IPS-18a (cell line): ENCODE measurements around the gene COL4A1.

ENCODE experiments used
- H3K27ac ChIP-seq: one replicate; pipeline ENCODE4 v1.5.1; 2013; ENCODE audit warnings: low read length
- H3K27me3 ChIP-seq: one replicate; pipeline ENCODE4 v1.6.1; 2013; ENCODE audit warnings: mild to moderate bottlenecking, low read length; ENCODE audit not compliant: control insufficient read depth, insufficient read depth
- H3K36me3 ChIP-seq: one replicate; pipeline ENCODE4 v1.6.1; 2013; ENCODE audit warnings: low read depth, low read length; ENCODE audit not compliant: control insufficient read depth
- H3K4me1 ChIP-seq: one replicate; pipeline ENCODE4 v1.6.1; 2013; ENCODE audit warnings: low read depth, low read length; ENCODE audit not compliant: control insufficient read depth
- H3K4me3 ChIP-seq: one replicate; pipeline ENCODE4 v1.5.1; 2013; ENCODE audit warnings: low read length
- H3K9ac ChIP-seq: one replicate; pipeline ENCODE4 v1.6.1; 2013; ENCODE audit warnings: mild to moderate bottlenecking, low read length, moderate library complexity
- H3K9me3 ChIP-seq: one replicate; pipeline ENCODE4 v1.6.1; 2013; ENCODE audit warnings: low read depth, low read length; ENCODE audit not compliant: control insufficient read depth

Gene COL4A1

GRCh38 chr13:110305001-110305400 lies 2.0 kb downstream of the COL4A1 start:
- Histone ChIP-seq H3K27ac (no peak overlapping the region), H3K27me3 (peaks cover 35% of the 10 kb centered on the region), H3K9me3 (no peaks in the 10 kb centered on the region), H3K36me3 (no peaks in the 10 kb centered on the region), H3K4me3 (peak overlapping the region; percentile 85), H3K4me1 (peaks cover 16% of the 10 kb centered on the region), H3K9ac (no peak overlapping the region)

GRCh38 chr13:110304256-110304655 lies 2.7 kb downstream of the COL4A1 start:
- Histone ChIP-seq H3K9ac (no peak overlapping the region), H3K9me3 (no peaks in the 10 kb centered on the region), H3K36me3 (no peaks in the 10 kb centered on the region), H3K4me3 (no peak overlapping the region), H3K4me1 (peaks cover 17% of the 10 kb centered on the region), H3K27ac (no peak overlapping the region), H3K27me3 (peaks cover 33% of the 10 kb centered on the region)

- no peak overlapping the region for H3K27ac ChIP-seq
- no peaks in the 10 kb centered on the region for H3K36me3 ChIP-seq
- peaks cover 17% of the 10 kb centered on the region for H3K4me1 ChIP-seq
- peaks cover 27% of the 10 kb centered on the region for H3K27me3 ChIP-seq
- H3K4me3 ChIP-seq = no peak overlapping the region
- no peak overlapping the region for H3K9ac ChIP-seq
- H3K9me3 ChIP-seq = no peaks in the 10 kb centered on the region
Measured at GRCh38 chr13:110303644-110304043, 3.3 kb downstream of the COL4A1 start.

GRCh38 chr13:110302997-110303396 lies 4.0 kb downstream of the COL4A1 start:
- Histone ChIP-seq H3K9ac (no peak overlapping the region), H3K4me3 (no peak overlapping the region), H3K27ac (no peak overlapping the region)

GRCh38 chr13:110301606-110302553 lies 5.1 kb downstream of the COL4A1 start:
- no peaks in the 10 kb centered on the region for H3K36me3 ChIP-seq
- H3K4me3 ChIP-seq = no peak overlapping the region
- H3K27me3 ChIP-seq = peaks cover 16% of the 10 kb centered on the region
- H3K9me3 ChIP-seq = no peaks in the 10 kb centered on the region
- no peak overlapping the region for H3K27ac ChIP-seq
- H3K9ac ChIP-seq = no peak overlapping the region
- H3K4me1 ChIP-seq = peaks cover 22% of the 10 kb centered on the region

More at GRCh38 chr13:110302997-110303396, 4.0 kb downstream of the COL4A1 start:
- Histone ChIP-seq H3K36me3 (no peaks in the 10 kb centered on the region), H3K4me1 (peaks cover 22% of the 10 kb centered on the region), H3K9me3 (no peaks in the 10 kb centered on the region), H3K27me3 (peaks cover 23% of the 10 kb centered on the region)

GRCh38 chr13:110301083-110301482 lies 5.9 kb downstream of the COL4A1 start:
- Histone ChIP-seq H3K4me1 (peaks cover 22% of the 10 kb centered on the region), H3K4me3 (no peak overlapping the region), H3K9ac (no peak overlapping the region), H3K9me3 (no peaks in the 10 kb centered on the region), H3K27ac (no peak overlapping the region), H3K36me3 (no peaks in the 10 kb centered on the region), H3K27me3 (peaks cover 13% of the 10 kb centered on the region)

- Histone ChIP-seq H3K4me1 (peaks cover 15% of the 10 kb centered on the region), H3K9me3 (no peaks in the 10 kb centered on the region), H3K27ac (no peak overlapping the region), H3K36me3 (no peaks in the 10 kb centered on the region), H3K4me3 (no peak overlapping the region), H3K9ac (no peak overlapping the region), H3K27me3 (peaks cover 5% of the 10 kb centered on the region)
Measured at GRCh38 chr13:110300090-110300815, 6.7 kb downstream of the COL4A1 start.

- no peak overlapping the region for H3K9ac ChIP-seq
- no peaks in the 10 kb centered on the region for H3K9me3 ChIP-seq
- no peak overlapping the region for H3K4me3 ChIP-seq
- peaks cover 13% of the 10 kb centered on the region for H3K4me1 ChIP-seq
- H3K27ac ChIP-seq = no peak overlapping the region
- no peaks in the 10 kb centered on the region for H3K36me3 ChIP-seq
- H3K27me3 ChIP-seq = no peaks in the 10 kb centered on the region
Measured at GRCh38 chr13:110299283-110299840, 7.6 kb downstream of the COL4A1 start.

GRCh38 chr13:110298505-110299282 lies 8.3 kb downstream of the COL4A1 start:
- no peak overlapping the region for H3K4me3 ChIP-seq
- H3K27ac ChIP-seq = no peak overlapping the region
- H3K9ac ChIP-seq = no peak overlapping the region
- no peaks in the 10 kb centered on the region for H3K36me3 ChIP-seq
- H3K4me1 ChIP-seq = peaks cover 13% of the 10 kb centered on the region
- no peaks in the 10 kb centered on the region for H3K27me3 ChIP-seq
- no peaks in the 10 kb centered on the region for H3K9me3 ChIP-seq

GRCh38 chr13:110297766-110298504 lies 9.0 kb downstream of the COL4A1 start:
- H3K27ac ChIP-seq = no peak overlapping the region
- peaks cover 13% of the 10 kb centered on the region for H3K4me1 ChIP-seq
- H3K27me3 ChIP-seq = no peaks in the 10 kb centered on the region
- no peak overlapping the region for H3K9ac ChIP-seq
- H3K9me3 ChIP-seq = no peaks in the 10 kb centered on the region
- no peaks in the 10 kb centered on the region for H3K36me3 ChIP-seq
- H3K4me3 ChIP-seq = no peak overlapping the region
